AG10803 (cell line): ENCODE data around the gene GNPDA1.

Source experiments
- DNase-seq: peaks from one replicate; pipeline ENCODE4 v3.0.0; 2010; ENCODE audit warnings: low read depth
- H3K4me3 ChIP-seq: 2 replicates; pipeline ENCODE4 v1.5.1; 2011; ENCODE audit warnings: mild to moderate bottlenecking, low read length, control low read depth
- CTCF ChIP-seq: conservative IDR thresholded peaks from 2 replicates; pipeline ENCODE4 v1.5.1; 2011; ENCODE audit warnings: mild to moderate bottlenecking, low read length, control low read depth, inconsistent platforms

GNPDA1 gene

DNA sequence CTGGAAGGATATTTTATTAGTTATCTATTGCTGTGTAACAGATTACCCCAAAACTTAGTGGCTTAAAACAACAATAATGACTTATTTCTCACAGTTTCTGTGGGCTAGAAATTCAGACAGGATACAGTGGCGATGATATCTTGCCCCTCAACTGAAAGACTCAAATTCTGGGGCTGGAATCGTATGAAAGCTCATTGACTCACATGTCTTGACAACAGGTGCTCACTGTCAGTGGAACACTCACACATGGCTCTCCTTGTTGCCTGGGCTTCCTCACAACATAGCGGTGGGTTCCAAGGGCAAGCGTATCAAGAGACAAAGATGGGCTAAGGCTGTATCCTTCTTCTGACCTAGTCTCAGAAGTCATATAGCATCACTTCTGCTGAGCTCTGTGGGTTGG lies 3.7 kb upstream of the GNPDA1 start:
- H3K4me3 ChIP-seq: no peak overlapping the region
- TF ChIP-seq CTCF: no peak
- no peak for DNase-seq

- H3K4me3 ChIP-seq: no peak overlapping the region
- no peak for DNase-seq
- no peak for TF ChIP-seq CTCF
Measured at GRCh38 chr5:142015781-142016533, 3.1 kb upstream of the GNPDA1 start.

- no peak overlapping the region for H3K4me3 ChIP-seq
- DNase-seq: peak; percentile 48
- peak; percentile 56 for TF ChIP-seq CTCF
Measured at GRCh38 chr5:142014911-142015584, 2.2 kb upstream of the GNPDA1 start.

- no peak overlapping the region for H3K4me3 ChIP-seq
- DNase-seq: peak; percentile 71
- TF ChIP-seq CTCF: no peak
Measured at GRCh38 chr5:142013734-142014521, 1.1 kb upstream of the GNPDA1 start.

- peak; percentile 33 for DNase-seq
- peak overlapping the region; percentile 86 for H3K4me3 ChIP-seq
Measured at GRCh38 chr5:142012186-142012785, 541 bp downstream of the GNPDA1 start.

More at GRCh38 chr5:142012186-142012785, 541 bp downstream of the GNPDA1 start:
- peak; percentile 52 for TF ChIP-seq CTCF
